ENCODE data around the gene PMS1.
"Not testable (repeated sequence)": the region's sequence is repeated elsewhere in the genome, so short reads cannot be mapped to it uniquely, and the experiment has no call there.

Gene PMS1

DNA sequence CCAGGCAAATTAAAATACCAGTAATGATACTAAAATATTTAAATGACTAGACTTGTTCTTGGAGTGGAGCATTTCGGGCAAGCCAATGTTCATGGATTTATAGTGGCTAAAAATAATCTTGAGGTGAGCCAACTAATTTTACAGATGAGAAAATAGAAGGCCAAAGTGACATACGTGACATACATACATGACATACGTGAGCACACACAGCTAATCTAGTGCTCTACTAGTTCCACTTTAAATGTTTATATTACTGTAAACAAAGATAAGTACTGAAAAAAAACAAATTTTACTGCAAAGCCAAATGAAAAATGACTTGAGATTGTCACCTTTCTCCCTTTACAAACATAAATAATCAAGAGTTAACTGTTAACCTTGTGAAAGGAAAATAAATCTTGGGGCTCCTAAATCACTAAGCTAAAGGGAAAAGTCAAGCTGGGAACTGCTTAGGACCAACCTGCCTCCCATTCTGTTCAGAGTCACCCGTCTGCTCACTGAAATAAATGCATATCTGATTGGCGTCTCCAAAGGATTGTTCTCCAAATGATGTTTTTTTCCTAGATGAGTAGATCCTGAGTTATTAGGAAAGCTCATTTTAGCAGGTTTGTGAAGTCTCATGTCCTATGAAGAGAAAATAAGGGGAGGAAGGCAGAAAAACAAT lies 96.7 kb downstream of the PMS1 start:
- no peak overlapping the region for H3K4me3 ChIP-seq (ENCODE audit: low read depth, low read length)
- no peak for DNase-seq (ENCODE audit: low read depth)
- TF ChIP-seq POLR2A (IDR thresholded peaks at IDR 0.05; ENCODE audit: extremely low read depth, insufficient read length) (no peak), MYC (IDR thresholded peaks at IDR 0.05; ENCODE audit: low read depth, low read length) (no peak)
- TF ChIP-seq, protein P1, sequence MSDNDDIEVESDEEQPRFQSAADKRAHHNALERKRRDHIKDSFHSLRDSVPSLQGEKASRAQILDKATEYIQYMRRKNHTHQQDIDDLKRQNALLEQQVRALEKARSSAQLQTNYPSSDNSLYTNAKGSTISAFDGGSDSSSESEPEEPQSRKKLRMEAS (IDR thresholded peaks at IDR 0.05; ENCODE audit: low read depth, low read length) = no peak
- TF ChIP-seq, protein P2, sequence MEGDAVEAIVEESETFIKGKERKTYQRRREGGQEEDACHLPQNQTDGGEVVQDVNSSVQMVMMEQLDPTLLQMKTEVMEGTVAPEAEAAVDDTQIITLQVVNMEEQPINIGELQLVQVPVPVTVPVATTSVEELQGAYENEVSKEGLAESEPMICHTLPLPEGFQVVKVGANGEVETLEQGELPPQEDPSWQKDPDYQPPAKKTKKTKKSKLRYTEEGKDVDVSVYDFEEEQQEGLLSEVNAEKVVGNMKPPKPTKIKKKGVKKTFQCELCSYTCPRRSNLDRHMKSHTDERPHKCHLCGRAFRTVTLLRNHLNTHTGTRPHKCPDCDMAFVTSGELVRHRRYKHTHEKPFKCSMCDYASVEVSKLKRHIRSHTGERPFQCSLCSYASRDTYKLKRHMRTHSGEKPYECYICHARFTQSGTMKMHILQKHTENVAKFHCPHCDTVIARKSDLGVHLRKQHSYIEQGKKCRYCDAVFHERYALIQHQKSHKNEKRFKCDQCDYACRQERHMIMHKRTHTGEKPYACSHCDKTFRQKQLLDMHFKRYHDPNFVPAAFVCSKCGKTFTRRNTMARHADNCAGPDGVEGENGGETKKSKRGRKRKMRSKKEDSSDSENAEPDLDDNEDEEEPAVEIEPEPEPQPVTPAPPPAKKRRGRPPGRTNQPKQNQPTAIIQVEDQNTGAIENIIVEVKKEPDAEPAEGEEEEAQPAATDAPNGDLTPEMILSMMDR (IDR thresholded peaks at IDR 0.05; ENCODE audit: low read depth, low read length) = no peak

DNA sequence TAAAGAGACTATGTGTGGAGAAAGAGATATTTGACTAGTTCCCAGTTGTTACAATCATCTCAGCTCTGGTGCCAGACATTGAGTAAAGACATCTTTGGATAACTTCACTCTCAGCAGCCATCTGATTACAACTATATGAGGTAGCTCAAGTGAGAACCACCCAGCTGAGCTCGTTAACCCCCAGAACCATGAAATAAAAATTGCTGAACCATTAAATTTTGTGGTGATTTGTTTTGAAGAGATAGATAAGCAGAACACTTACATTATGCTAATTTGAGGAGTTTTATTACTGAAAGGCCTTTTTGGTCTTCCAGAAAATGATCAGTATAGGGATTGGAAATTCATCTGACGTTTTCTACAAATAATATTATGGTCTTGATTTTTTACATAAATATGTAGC lies 101.1 kb downstream of the PMS1 start:
- no peak for DNase-seq (ENCODE audit: low read depth)
- TF ChIP-seq POLR2A (IDR thresholded peaks at IDR 0.05; ENCODE audit: extremely low read depth, insufficient read length) (no peak), MYC (IDR thresholded peaks at IDR 0.05; ENCODE audit: low read depth, low read length) (no peak)
- TF ChIP-seq, protein P2 (IDR thresholded peaks at IDR 0.05; ENCODE audit: low read depth, low read length) = no peak
- TF ChIP-seq, protein P1 (IDR thresholded peaks at IDR 0.05; ENCODE audit: low read depth, low read length) = no peak
- no peak overlapping the region for H3K4me3 ChIP-seq (ENCODE audit: low read depth, low read length)

DNA sequence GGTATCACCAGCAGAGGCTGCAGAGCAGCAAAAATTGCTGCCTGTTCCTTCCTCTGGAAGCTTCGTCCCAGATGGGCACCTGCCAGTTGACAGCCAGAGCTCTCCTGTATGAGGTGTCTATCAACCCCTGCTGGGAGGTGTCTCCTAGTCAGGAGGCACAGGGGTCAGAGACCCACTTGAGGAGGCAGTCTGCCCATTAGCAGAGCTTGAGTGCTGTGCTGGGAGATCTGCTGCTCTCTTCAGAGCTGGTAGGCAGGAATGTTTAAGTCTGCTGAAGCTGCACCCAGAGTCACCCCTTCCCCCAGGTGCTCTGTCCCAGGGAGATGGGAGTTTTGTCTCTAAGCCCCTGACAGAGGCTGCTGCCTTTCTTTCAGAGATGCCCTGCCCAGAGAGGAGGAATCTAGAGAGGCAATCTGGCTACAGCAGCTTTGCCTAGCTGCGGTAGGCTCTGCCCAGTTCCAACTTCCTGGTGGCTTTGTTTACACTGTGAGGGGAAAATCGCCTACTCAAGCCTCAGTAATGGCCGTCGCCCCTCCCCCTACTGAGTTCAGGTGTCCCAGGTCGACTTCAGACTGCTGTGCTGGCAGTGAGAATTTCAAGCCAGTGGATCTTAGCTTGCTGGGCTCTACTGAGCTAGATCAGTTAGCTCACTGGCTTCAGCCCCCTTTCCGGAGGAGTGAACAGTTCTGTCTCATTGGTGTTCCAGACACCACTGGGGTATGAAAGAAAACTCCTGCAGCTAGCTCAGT lies 108.5 kb downstream of the PMS1 start:
- H3K4me3 ChIP-seq (ENCODE audit: low read depth, low read length); DNase-seq (ENCODE audit: low read depth): not testable (repeated sequence)

DNA sequence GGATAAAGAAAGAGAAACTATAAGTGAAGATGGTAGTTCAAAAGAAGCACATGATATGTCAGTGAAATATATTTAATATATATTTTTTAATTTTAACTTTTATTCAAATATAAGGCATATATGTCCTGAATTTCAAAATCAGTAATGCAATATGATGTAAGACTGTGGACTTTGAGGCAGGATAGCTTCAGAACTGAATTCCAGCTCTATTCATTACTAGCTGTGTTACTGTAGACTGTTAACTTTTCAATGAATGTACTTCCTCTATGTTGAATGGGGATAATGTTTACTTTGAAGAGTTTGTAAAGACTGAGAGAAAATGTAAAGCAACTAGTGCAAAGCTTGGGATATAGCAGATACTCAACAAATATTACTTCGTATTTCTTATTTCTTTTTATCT lies 112.6 kb downstream of the PMS1 start:
- DNase-seq (ENCODE audit: low read depth) = no peak
- H3K4me3 ChIP-seq (ENCODE audit: low read depth, low read length) = no peak overlapping the region
- TF ChIP-seq MYC (IDR thresholded peaks at IDR 0.05; ENCODE audit: low read depth, low read length) = no peak

DNA sequence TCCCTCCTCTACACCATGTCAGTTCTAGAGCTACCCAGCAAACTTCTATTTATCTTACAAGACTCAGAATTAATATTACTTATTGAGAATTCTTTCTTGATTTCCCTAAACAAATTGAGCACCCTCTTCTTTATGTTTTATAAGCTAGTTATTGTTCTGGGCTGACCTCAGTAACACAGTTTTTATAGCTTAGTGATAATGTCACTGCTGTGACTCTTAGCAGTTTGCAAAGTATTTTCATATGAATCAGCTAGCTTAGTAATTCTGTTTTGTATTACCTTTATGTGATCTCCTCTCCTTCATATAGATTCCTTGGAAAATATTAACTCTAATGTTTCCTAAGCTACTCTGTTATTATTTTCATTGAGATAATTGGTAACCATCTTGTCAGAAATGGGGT lies 114.9 kb downstream of the PMS1 start:
- H3K4me3 ChIP-seq (ENCODE audit: low read depth, low read length) = no peak overlapping the region
- DNase-seq (ENCODE audit: low read depth) = no peak
- TF ChIP-seq MYC (IDR thresholded peaks at IDR 0.05; ENCODE audit: low read depth, low read length) (no peak), POLR2A (IDR thresholded peaks at IDR 0.05; ENCODE audit: extremely low read depth, insufficient read length) (no peak)
- TF ChIP-seq, protein P2 (IDR thresholded peaks at IDR 0.05; ENCODE audit: low read depth, low read length) = no peak
- TF ChIP-seq, protein P1 (IDR thresholded peaks at IDR 0.05; ENCODE audit: low read depth, low read length) = no peak

DNA sequence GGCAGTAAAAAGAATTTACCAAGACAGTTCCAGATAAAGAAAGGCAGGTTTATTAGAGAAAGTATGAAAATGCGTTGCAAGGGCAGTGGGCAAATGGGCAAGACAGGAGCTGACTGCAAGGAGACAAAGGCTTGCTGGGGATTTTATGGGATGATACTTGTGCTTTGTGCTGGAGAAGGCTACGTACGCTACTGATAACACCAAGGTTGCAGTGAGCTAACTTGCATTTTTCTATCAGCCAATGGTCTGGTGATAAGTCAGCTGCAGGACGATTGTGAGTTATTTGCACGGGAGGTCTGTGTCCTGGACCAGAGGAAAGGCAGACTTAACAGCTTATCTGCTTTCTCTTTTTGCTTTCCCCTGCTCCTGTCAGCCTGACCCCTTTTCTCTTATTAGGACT lies 116.5 kb downstream of the PMS1 start:
- DNase-seq (ENCODE audit: low read depth) = no peak
- TF ChIP-seq, protein P1 (IDR thresholded peaks at IDR 0.05; ENCODE audit: low read depth, low read length) = no peak
- TF ChIP-seq POLR2A (IDR thresholded peaks at IDR 0.05; ENCODE audit: extremely low read depth, insufficient read length) = no peak
- TF ChIP-seq, protein P2 (IDR thresholded peaks at IDR 0.05; ENCODE audit: low read depth, low read length) = no peak
- no peak for TF ChIP-seq MYC (IDR thresholded peaks at IDR 0.05; ENCODE audit: low read depth, low read length)
- H3K4me3 ChIP-seq (ENCODE audit: low read depth, low read length) = no peak overlapping the region

Data from NB4 (cell line).